Measurements from ENCODE around the gene RBM33.

The RBM33 gene

DNA sequence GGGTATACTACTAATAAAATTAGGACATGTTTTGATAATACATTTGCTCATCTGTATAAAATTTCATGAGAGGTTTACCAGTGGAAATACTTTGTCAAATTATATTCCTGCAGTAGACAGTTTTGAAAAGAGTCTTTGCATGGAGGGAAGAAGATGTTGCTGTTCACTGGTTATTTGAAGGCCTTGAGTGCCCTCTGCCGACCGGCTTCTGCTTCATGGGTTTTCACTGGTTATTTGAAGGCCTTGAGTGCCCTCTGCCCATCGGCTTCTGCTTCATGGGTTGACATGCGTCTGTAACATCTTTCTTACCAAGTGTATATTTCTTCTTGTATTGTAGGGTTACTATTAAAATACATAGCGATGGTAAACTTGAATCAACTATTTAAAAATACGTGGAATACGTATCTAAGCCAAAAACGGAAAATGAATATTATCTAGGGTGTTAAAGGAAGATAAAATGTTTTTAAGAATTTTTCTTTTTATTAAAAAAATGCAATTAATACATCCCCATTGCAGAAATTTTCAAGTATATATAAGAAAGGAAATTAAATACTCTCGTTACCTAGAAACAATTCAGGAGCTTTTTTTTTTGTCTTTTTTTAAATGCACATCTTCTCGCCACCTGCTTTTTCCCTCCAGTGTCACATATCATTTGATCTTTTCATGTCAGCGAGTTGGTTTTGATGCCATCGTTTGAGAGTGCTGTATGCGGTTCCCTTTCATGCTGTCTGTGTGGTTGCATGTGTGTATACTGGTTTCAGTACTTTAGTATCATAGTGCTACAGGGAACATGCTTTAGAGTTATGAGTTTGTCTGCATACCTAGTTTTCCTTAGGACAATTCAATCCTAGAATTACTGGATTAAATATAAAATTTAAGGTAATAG is 94.4 kb downstream of the RBM33 start:
- Mint-ChIP-seq H3K36me3 (ENCODE audit: low read depth) (peaks cover 61% of the 10 kb centered on the region), H3K27ac (peak overlapping the region; percentile 88), H3K4me1 (peaks cover 65% of the 10 kb centered on the region), H3K4me3 (peak overlapping the region; percentile 56), H3K27me3 (no peaks in the 10 kb centered on the region), H3K9me3 (no peaks in the 10 kb centered on the region)
- ATAC-seq (peak; percentile 67), DNase-seq (peak; percentile 71)

DNA sequence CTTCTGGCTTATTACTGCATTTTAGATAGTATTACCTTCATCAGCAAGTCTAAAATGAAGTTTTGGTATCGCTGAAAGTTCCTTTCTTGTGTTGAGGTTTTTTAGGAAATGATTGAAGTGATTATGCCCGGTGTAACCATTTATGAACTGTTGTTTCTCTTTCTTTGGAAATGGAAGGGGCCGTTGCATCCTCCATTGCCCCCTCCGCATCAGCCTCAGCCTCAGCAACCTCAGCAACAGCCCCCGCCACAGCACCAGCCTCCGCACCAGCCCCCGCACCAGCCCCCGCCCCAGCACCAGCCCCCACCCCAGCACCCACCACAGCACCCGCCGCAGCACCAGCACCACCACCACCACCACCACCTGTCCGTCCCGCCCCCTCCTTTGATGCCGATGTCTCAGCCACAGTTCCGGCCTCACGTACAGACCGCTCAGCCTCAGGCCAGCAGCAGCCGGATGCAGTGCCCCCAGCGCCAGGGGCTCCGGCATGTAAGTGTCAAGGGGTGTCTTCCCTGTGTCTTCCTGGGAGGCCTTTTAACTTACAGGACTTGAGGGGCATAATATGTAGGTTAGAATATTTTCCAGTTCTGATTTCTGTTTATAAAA is 95.2 kb downstream of the RBM33 start:
- Mint-ChIP-seq H3K4me1 (peaks cover 58% of the 10 kb centered on the region), H3K27ac (peak overlapping the region; percentile 83), H3K27me3 (no peaks in the 10 kb centered on the region), H3K4me3 (peak overlapping the region; percentile 24), H3K36me3 (ENCODE audit: low read depth) (peaks cover 62% of the 10 kb centered on the region), H3K9me3 (no peaks in the 10 kb centered on the region)
- peak; percentile 57 for DNase-seq
- peak; percentile 43 for ATAC-seq

DNA sequence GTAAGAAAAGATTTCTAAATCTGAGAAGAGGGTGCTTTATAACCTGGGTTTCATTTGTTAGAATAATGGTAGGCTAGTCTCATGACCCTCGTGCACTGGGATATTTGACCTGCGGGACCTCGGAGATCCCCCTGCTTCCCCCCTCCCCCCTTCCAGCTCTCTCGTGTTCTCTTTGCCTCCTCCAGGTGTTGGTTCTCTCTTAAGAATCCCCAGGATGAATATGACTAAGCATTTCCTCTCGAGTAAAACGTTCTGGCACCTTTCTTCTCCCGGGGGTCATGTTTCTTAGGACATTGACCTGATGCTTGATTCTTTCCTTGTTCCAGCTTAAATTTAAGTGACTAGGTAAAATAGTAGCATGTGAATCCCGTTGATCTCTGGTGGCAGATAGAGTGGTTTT is 96.6 kb downstream of the RBM33 start:
- H3K4me1 Mint-ChIP-seq = peaks cover 58% of the 10 kb centered on the region
- DNase-seq (no peak), ATAC-seq (no peak)
- no peaks in the 10 kb centered on the region for H3K27me3 Mint-ChIP-seq
- H3K4me3 Mint-ChIP-seq = no peak overlapping the region
- H3K36me3 Mint-ChIP-seq (ENCODE audit: low read depth) = peaks cover 68% of the 10 kb centered on the region
- peak overlapping the region; percentile 83 for H3K27ac Mint-ChIP-seq
- no peaks in the 10 kb centered on the region for H3K9me3 Mint-ChIP-seq

DNA sequence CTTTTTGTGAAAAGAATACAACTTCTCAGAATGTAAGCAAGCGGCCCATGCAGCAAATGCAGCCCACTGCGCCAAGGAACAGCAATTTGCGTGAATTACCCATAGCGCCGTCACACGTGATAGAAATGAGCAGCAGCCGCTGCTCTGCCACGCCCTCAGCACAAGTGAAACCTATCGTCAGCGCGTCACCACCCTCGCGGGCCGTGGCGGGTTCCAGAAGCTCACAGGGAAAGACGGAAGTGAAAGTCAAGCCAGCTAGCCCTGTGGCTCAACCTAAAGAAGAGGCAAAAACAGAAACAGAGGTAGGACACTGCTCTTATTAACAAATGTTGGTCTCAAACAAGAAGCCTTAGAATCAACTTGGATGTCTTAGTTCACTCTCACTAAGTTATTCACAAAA is 97.3 kb downstream of the RBM33 start:
- Mint-ChIP-seq H3K4me3 (no peak overlapping the region), H3K9me3 (no peaks in the 10 kb centered on the region), H3K4me1 (peaks cover 63% of the 10 kb centered on the region), H3K27ac (peak overlapping the region; percentile 83), H3K27me3 (no peaks in the 10 kb centered on the region), H3K36me3 (ENCODE audit: low read depth) (peaks cover 73% of the 10 kb centered on the region)
- ATAC-seq (no peak), DNase-seq (no peak)

DNA sequence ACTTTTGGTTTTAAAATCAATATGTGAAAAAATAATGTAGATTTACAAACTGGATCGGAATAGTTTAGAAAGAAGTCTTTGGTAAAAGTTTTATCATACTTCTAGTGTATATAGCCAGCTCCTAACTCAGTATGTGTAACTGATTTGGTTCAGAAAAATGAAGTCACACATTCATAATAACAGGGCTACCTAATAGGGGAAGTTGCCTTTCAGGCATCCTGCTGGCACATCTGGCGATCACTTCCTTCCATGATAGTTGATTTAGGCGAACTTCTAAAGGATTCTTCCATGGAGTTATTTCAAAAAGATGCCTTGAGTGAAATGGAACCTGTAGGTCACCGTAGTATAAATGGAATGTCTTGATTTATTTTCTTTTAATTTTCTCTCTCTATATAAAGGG is 98.7 kb downstream of the RBM33 start:
- H3K27ac Mint-ChIP-seq = no peak overlapping the region

GRCh38 chr7:155744971-155745683 is 100.7 kb downstream of the RBM33 start:
- ATAC-seq (no peak), DNase-seq (no peak)
- no peak overlapping the region for H3K4me3 Mint-ChIP-seq
- H3K27me3 Mint-ChIP-seq = no peaks in the 10 kb centered on the region
- peaks cover 57% of the 10 kb centered on the region for H3K36me3 Mint-ChIP-seq (ENCODE audit: low read depth)
- H3K27ac Mint-ChIP-seq = peak overlapping the region; percentile 71
- no peaks in the 10 kb centered on the region for H3K9me3 Mint-ChIP-seq
- peaks cover 60% of the 10 kb centered on the region for H3K4me1 Mint-ChIP-seq

More for the DNA sequence above, 98.7 kb downstream of the RBM33 start:
- H3K27me3 Mint-ChIP-seq = no peaks in the 10 kb centered on the region
- no peak for ATAC-seq
- DNase-seq = no peak
- H3K9me3 Mint-ChIP-seq = no peaks in the 10 kb centered on the region
- no peak overlapping the region for H3K4me3 Mint-ChIP-seq
- H3K4me1 Mint-ChIP-seq = peaks cover 61% of the 10 kb centered on the region
- H3K36me3 Mint-ChIP-seq (ENCODE audit: low read depth) = peaks cover 68% of the 10 kb centered on the region

DNA sequence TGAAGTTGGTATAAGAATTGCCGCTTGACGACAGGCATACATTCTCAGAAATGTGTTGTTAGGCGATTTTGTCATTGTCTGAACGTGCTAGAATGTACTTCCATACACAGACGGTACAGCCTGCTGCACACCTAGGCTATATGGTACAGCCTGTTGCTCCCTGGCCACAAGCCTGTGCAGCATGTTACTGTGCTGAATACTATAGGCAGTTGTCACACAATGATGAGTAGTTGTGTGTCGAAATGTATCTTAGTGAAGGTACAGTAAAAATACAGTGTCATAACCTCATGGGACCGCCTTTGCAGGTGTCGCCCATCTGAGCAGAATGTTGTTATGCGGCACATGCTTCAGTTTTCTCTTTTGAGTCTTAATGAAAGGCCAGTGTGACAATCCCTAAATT is 101.3 kb downstream of the RBM33 start:
- DNase-seq (no peak), ATAC-seq (peak; percentile 8)
- H3K36me3 Mint-ChIP-seq (ENCODE audit: low read depth) = peaks cover 52% of the 10 kb centered on the region
- no peaks in the 10 kb centered on the region for H3K27me3 Mint-ChIP-seq
- no peak overlapping the region for H3K4me3 Mint-ChIP-seq
- no peaks in the 10 kb centered on the region for H3K9me3 Mint-ChIP-seq
- H3K4me1 Mint-ChIP-seq = peaks cover 60% of the 10 kb centered on the region
- peak overlapping the region; percentile 71 for H3K27ac Mint-ChIP-seq

- peaks cover 60% of the 10 kb centered on the region for H3K4me1 Mint-ChIP-seq
- ATAC-seq = peak; percentile 64
These were observed 101.7 kb downstream of the RBM33 start for GRCh38 chr7:155746188-155746587.

DNA sequence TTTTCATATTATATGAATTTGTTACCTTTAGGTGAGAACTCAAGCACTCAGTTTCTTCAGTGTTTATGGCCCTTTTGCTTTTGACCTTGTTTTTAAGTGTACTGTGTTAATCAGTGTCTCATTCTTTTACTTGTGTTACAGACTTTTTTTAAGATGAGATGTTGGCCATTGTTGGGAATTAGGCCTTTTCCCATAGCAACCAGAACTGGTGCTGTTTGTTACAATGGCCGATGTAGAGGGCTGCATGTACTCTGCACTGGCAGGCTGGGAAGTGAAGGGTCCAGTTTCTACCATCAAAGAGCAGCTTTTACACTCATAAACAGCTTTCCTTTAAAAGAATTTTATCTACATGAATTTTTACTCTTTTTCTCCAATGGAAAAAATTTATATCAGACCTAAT is 102.7 kb downstream of the RBM33 start:
- Mint-ChIP-seq H3K27me3 (no peaks in the 10 kb centered on the region), H3K27ac (no peak overlapping the region), H3K4me3 (no peak overlapping the region), H3K36me3 (ENCODE audit: low read depth) (peaks cover 44% of the 10 kb centered on the region), H3K9me3 (no peaks in the 10 kb centered on the region), H3K4me1 (peaks cover 61% of the 10 kb centered on the region)
- no peak for ATAC-seq
- no peak for DNase-seq

More at GRCh38 chr7:155746188-155746587, 101.7 kb downstream of the RBM33 start:
- no peak for DNase-seq
- Mint-ChIP-seq H3K36me3 (ENCODE audit: low read depth) (peaks cover 50% of the 10 kb centered on the region), H3K9me3 (no peaks in the 10 kb centered on the region), H3K4me3 (peak overlapping the region; percentile 5), H3K27me3 (no peaks in the 10 kb centered on the region), H3K27ac (peak overlapping the region; percentile 71)

GRCh38 chr7:155749578-155749977 is 105.1 kb downstream of the RBM33 start:
- no peak overlapping the region for H3K27ac Mint-ChIP-seq
- no peaks in the 10 kb centered on the region for H3K9me3 Mint-ChIP-seq
- peaks cover 84% of the 10 kb centered on the region for H3K4me1 Mint-ChIP-seq
- DNase-seq = no peak
- H3K36me3 Mint-ChIP-seq (ENCODE audit: low read depth) = peaks cover 44% of the 10 kb centered on the region
- ATAC-seq = no peak
- H3K27me3 Mint-ChIP-seq = no peaks in the 10 kb centered on the region
- H3K4me3 Mint-ChIP-seq = no peak overlapping the region

DNA sequence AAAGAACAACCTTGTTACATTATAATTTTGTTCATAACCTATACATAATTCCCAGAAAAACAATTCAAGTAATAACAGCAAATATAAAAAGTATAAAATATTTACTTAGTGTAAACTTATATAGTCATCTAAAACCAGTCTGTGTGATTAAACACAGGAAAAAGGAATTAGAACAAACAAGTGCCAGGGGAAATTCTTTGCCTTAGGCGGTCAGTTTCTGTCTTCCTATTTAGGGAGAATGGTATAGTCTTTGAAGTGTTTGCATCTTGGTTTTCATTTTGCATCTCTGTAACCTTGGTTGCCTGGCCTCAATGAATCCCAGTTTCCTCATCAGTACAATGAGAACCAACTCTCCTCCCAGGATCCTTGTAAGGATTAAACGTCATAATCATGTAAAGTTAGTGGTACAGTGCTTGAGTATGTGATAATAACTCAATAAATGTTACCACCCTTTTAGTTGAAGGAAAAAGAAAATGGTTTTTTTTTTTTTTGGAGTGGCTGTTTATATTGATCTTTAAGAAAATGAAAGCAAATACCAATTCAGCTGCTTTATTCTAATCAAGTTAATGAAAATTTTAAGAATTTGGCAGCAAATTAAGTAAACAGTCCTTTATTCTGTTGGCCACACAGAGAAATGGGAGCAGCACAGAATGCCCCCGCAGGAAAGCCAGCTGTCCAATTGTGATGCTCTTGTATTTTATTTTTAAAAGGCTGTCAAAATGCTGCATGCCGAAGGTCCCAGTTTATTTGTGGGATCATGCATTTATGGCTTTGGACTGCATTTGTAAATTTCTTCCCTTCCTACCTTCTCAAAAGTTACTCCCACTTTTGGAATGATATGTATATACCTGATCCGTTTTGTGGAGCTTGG is 106.0 kb downstream of the RBM33 start:
- ATAC-seq (no peak), DNase-seq (no peak)
- Mint-ChIP-seq H3K27me3 (no peaks in the 10 kb centered on the region), H3K4me3 (no peak overlapping the region), H3K36me3 (ENCODE audit: low read depth) (peaks cover 38% of the 10 kb centered on the region), H3K9me3 (no peaks in the 10 kb centered on the region), H3K4me1 (peaks cover 85% of the 10 kb centered on the region), H3K27ac (no peak overlapping the region)

- no peak for DNase-seq
- Mint-ChIP-seq H3K4me1 (peaks cover 83% of the 10 kb centered on the region), H3K4me3 (no peak overlapping the region), H3K9me3 (no peaks in the 10 kb centered on the region), H3K27me3 (no peaks in the 10 kb centered on the region), H3K36me3 (ENCODE audit: low read depth) (peaks cover 31% of the 10 kb centered on the region), H3K27ac (peak overlapping the region; percentile 77)
- ATAC-seq = peak; percentile 66
These were observed 106.9 kb downstream of the RBM33 start for GRCh38 chr7:155751409-155751808.

GRCh38 chr7:155752756-155753445 is 108.4 kb downstream of the RBM33 start:
- no peak for ATAC-seq
- no peak for DNase-seq
- Mint-ChIP-seq H3K4me1 (peaks cover 86% of the 10 kb centered on the region), H3K9me3 (no peaks in the 10 kb centered on the region), H3K27ac (peak overlapping the region; percentile 58), H3K36me3 (ENCODE audit: low read depth) (peaks cover 33% of the 10 kb centered on the region), H3K4me3 (no peak overlapping the region), H3K27me3 (no peaks in the 10 kb centered on the region)
